Mesenchymal stem cell (in vitro differentiated cells and primary cell): Measurements from ENCODE around the gene H2BK1.

Experiments used
- DNase-seq: peaks from one replicate; pipeline ENCODE4 v3.0.0-alpha.2; 2013
- H2AFZ ChIP-seq: one replicate; pipeline ENCODE4 v1.6.1; 2013; ENCODE audit warnings: low read depth, mild to moderate bottlenecking, control low read depth, inconsistent platforms, low read length, moderate library complexity
- H2AK5ac ChIP-seq: 2 replicates; pipeline ENCODE4 v1.6.1; 2013; ENCODE audit warnings: low read length, moderate library complexity, mild to moderate bottlenecking, inconsistent platforms; ENCODE audit not compliant: severe bottlenecking
- H2BK120ac ChIP-seq: one replicate; pipeline ENCODE4 v1.6.1; 2013; ENCODE audit warnings: low read depth, mild to moderate bottlenecking, inconsistent platforms, low read length, moderate library complexity
- H2BK12ac ChIP-seq, 2 experiments: one replicate each; pipeline ENCODE4 v1.6.1; 2013; ENCODE audit warnings: inconsistent platforms in 2 of 2, low read length in 2 of 2, mild to moderate bottlenecking in 2 of 2, moderate library complexity in 2 of 2, control low read depth in 1 of 2
- H2BK15ac ChIP-seq: one replicate; pipeline ENCODE4 v1.6.1; 2013; ENCODE audit warnings: mild to moderate bottlenecking, low read depth, inconsistent platforms; ENCODE audit not compliant: poor library complexity, severe bottlenecking
- H2BK5ac ChIP-seq: 2 replicates; pipeline ENCODE4 v1.6.1; 2013; ENCODE audit warnings: low read depth, mild to moderate bottlenecking, low read length, control low read depth, inconsistent platforms; ENCODE audit not compliant: poor library complexity, severe bottlenecking
- H3K14ac ChIP-seq, 2 experiments: one replicate each; pipeline ENCODE4 v1.6.1; 2013; ENCODE audit warnings: inconsistent platforms in 2 of 2, low read length in 2 of 2, control low read depth in 1 of 2, mild to moderate bottlenecking in 1 of 2, moderate library complexity in 1 of 2
- H3K18ac ChIP-seq, 2 experiments: one replicate each; pipeline ENCODE4 v1.6.1; 2013; ENCODE audit warnings: inconsistent platforms in 2 of 2, low read length in 2 of 2, control low read depth in 1 of 2, low read depth in 1 of 2, mild to moderate bottlenecking in 1 of 2
- H3K23ac ChIP-seq, 2 experiments: one replicate each; pipeline ENCODE4 v1.6.1; 2013; ENCODE audit warnings: inconsistent platforms in 2 of 2, low read length in 2 of 2, mild to moderate bottlenecking in 2 of 2, moderate library complexity in 2 of 2, control low read depth in 1 of 2
- H3K27ac ChIP-seq: 2 replicates; pipeline ENCODE4 v1.5.1; 2013; ENCODE audit warnings: mild to moderate bottlenecking, moderate library complexity, low read length, control low read depth, inconsistent platforms; ENCODE audit not compliant: poor library complexity, severe bottlenecking
- H3K27me3 ChIP-seq, 2 experiments: 2 replicates each; pipeline versions ENCODE4 v1.6.1 to v1.7.0; 2013; ENCODE audit warnings: low read length in 2 of 2, mild to moderate bottlenecking in 2 of 2, moderate library complexity in 2 of 2, control low read depth in 1 of 2, inconsistent platforms in 1 of 2; ENCODE audit not compliant: control insufficient read depth in 1 of 2, insufficient read depth in 1 of 2
- H3K36me3 ChIP-seq, 2 experiments: 2 replicates each; pipeline versions ENCODE4 v1.6.1 to v1.7.0; 2013; ENCODE audit warnings: low read length in 2 of 2, control low read depth in 1 of 2, inconsistent platforms in 1 of 2, low read depth in 1 of 2, mild to moderate bottlenecking in 1 of 2; ENCODE audit not compliant: insufficient read depth in 2 of 2, control insufficient read depth in 1 of 2
- H3K4ac ChIP-seq, 2 experiments: one replicate each; pipeline ENCODE4 v1.6.1; 2013; ENCODE audit warnings: inconsistent platforms in 2 of 2, low read length in 2 of 2, mild to moderate bottlenecking in 2 of 2, moderate library complexity in 2 of 2, control low read depth in 1 of 2, low read depth in 1 of 2
- H3K4me1 ChIP-seq: 2 replicates; pipeline ENCODE4 v1.6.1; 2013; ENCODE audit warnings: low read depth, low read length, control low read depth; ENCODE audit not compliant: control insufficient read depth, insufficient read depth
- H3K4me2 ChIP-seq: 2 replicates; pipeline ENCODE4 v1.6.1; 2013; ENCODE audit warnings: low read length, mild to moderate bottlenecking, inconsistent platforms; ENCODE audit not compliant: poor library complexity, severe bottlenecking
- H3K4me3 ChIP-seq, 2 experiments: 2 replicates each; pipeline versions ENCODE4 v1.5.1 to v1.7.0; 2013; ENCODE audit warnings: low read length in 2 of 2, mild to moderate bottlenecking in 2 of 2, control low read depth in 1 of 2, low read depth in 1 of 2; ENCODE audit not compliant: insufficient read depth in 1 of 2
- H3K79me1 ChIP-seq: replicated peaks from 2 replicates; pipeline ENCODE4 v1.6.1; 2013; ENCODE audit warnings: mild to moderate bottlenecking, control low read depth, low read length, inconsistent platforms; ENCODE audit not compliant: poor library complexity, severe bottlenecking
- H3K9ac ChIP-seq: 2 replicates; pipeline ENCODE4 v1.7.0; 2013; ENCODE audit warnings: mild to moderate bottlenecking, low read length, moderate library complexity
- H3K9me3 ChIP-seq: 2 replicates; pipeline ENCODE4 v1.7.0; 2013; ENCODE audit warnings: mild to moderate bottlenecking, low read length; ENCODE audit not compliant: control insufficient read depth
- H4K8ac ChIP-seq: one replicate; pipeline ENCODE4 v1.6.1; 2013; ENCODE audit warnings: inconsistent platforms, mild to moderate bottlenecking, low read length, moderate library complexity
- H4K91ac ChIP-seq: one replicate; pipeline ENCODE4 v1.6.1; 2013; ENCODE audit warnings: mild to moderate bottlenecking, low read length, inconsistent platforms
- WGBS: methylation state at CpG from one replicate; pipeline ENCODE4 v1.1.7; 2013; ENCODE audit warnings: mixed read lengths; 5-methylcytosine and 5-hydroxymethylcytosine counted together

H2BK1 gene

DNA sequence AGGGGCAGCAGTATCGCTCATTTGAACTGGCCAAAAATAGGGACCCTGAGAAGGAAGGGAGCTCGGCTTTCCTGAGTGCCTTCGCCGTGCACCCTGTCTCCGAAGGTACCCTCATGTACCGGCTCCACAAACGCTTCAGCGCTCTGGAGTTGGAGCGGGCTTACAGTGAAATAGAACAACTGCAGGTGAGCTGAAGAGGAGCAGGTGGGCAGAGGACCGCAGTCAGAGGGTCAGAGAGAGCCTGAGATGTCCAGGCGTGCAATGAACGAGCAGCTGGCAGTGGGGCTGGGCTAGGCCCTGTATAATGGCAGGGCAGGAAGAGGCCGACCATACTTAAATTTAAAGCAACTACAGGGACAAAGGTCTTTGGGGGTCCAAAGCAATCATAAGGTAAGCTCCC is 26.1 kb upstream of the H2BK1 start:
- Histone ChIP-seq H3K23ac (no peak overlapping the region), H3K36me3 (peaks cover 69 to 70% of the 10 kb centered on the region in 2 experiments), H3K18ac (no peak overlapping the region), H2AFZ (no peak overlapping the region), H3K4ac (no peak overlapping the region), H2AK5ac (no peak overlapping the region), H4K91ac (no peak overlapping the region), H3K14ac (no peak overlapping the region), H3K79me1 (peaks cover 15% of the 10 kb centered on the region), H4K8ac (no peak overlapping the region), H3K9me3 (no peaks in the 10 kb centered on the region), H2BK12ac (no peak overlapping the region), H3K27me3 (no peaks in the 10 kb centered on the region), H3K4me2 (no peak overlapping the region), H3K9ac (no peak overlapping the region), H3K4me1 (peaks cover 25% of the 10 kb centered on the region), H2BK15ac (no peak overlapping the region), H3K27ac (no peak overlapping the region), H3K4me3 (no peak overlapping the region), H2BK5ac (no peak overlapping the region), H2BK120ac (no peak overlapping the region)
- DNase-seq: no peak
- WGBS: 98% methylated on average over 13 of the region's 13 CpGs

DNA sequence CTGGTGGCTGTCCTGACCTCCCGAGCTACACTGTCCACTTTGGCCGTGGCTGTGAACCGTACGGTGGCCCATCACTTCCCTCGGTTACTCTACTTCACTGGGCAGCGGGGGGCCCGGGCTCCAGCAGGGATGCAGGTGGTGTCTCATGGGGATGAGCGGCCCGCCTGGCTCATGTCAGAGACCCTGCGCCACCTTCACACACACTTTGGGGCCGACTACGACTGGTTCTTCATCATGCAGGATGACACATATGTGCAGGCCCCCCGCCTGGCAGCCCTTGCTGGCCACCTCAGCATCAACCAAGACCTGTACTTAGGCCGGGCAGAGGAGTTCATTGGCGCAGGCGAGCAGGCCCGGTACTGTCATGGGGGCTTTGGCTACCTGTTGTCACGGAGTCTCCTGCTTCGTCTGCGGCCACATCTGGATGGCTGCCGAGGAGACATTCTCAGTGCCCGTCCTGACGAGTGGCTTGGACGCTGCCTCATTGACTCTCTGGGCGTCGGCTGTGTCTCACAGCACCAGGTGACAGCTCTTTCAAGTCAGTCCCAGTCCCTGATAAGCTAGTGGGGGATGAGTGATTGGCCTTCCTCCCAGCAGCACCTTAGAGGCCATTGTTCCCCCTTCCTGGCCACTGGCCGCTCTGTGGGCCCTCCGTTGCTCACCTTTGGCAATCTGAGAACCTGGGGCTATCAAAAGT is 25.0 kb upstream of the H2BK1 start:
- H4K8ac ChIP-seq: no peak overlapping the region
- H3K4me3 ChIP-seq: no peak overlapping the region
- H3K9ac ChIP-seq: no peak overlapping the region
- no peak overlapping the region for H2BK120ac ChIP-seq
- H3K14ac ChIP-seq: no peak overlapping the region
- peaks cover 8% of the 10 kb centered on the region for H3K79me1 ChIP-seq
- no peaks in the 10 kb centered on the region for H3K27me3 ChIP-seq
- WGBS: 97% methylated on average over 27 of the region's 28 CpGs
- H3K23ac ChIP-seq: no peak overlapping the region
- DNase-seq: no peak
- no peak overlapping the region for H2BK15ac ChIP-seq
- H3K9me3 ChIP-seq: no peaks in the 10 kb centered on the region
- peaks cover 59 to 60% of the 10 kb centered on the region in 2 experiments for H3K36me3 ChIP-seq
- H3K18ac ChIP-seq: no peak overlapping the region
- H2AK5ac ChIP-seq: no peak overlapping the region
- H3K4me2 ChIP-seq: no peak overlapping the region
- H3K4ac ChIP-seq: no peak overlapping the region
- no peak overlapping the region for H3K27ac ChIP-seq
- no peak overlapping the region for H4K91ac ChIP-seq
- peaks cover 25% of the 10 kb centered on the region for H3K4me1 ChIP-seq
- no peak overlapping the region for H2BK5ac ChIP-seq
- no peak overlapping the region for H2BK12ac ChIP-seq
- H2AFZ ChIP-seq: no peak overlapping the region

DNA sequence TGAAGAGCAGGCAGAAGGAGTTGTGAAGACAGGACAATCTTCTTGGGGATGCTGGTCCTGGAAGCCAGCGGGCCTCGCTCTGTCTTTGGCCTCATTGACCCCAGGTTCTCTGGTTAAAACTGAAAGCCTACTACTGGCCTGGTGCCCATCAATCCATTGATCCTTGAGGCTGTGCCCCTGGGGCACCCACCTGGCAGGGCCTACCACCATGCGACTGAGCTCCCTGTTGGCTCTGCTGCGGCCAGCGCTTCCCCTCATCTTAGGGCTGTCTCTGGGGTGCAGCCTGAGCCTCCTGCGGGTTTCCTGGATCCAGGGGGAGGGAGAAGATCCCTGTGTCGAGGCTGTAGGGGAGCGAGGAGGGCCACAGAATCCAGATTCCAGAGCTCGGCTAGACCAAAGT is 23.5 kb upstream of the H2BK1 start:
- H3K79me1 ChIP-seq: peaks cover 5% of the 10 kb centered on the region
- H3K4me3 ChIP-seq: peak overlapping the region; percentile 26 to 97
- peak overlapping the region; percentile 97 for H3K9ac ChIP-seq
- no peak overlapping the region for H3K18ac ChIP-seq
- no peak overlapping the region for H2AK5ac ChIP-seq
- WGBS: 81% methylated on average over 9 of the region's 9 CpGs
- no peak overlapping the region for H2BK15ac ChIP-seq
- no peak overlapping the region for H4K91ac ChIP-seq
- no peak overlapping the region for H3K14ac ChIP-seq
- no peak overlapping the region for H3K27ac ChIP-seq
- no peaks in the 10 kb centered on the region for H3K9me3 ChIP-seq
- H2AFZ ChIP-seq: no peak overlapping the region
- H3K23ac ChIP-seq: no peak overlapping the region
- H4K8ac ChIP-seq: no peak overlapping the region
- no peak overlapping the region for H2BK12ac ChIP-seq
- peak overlapping the region; percentile 86 for H3K4me2 ChIP-seq
- H3K4me1 ChIP-seq: peaks cover 25% of the 10 kb centered on the region
- peaks cover 44 to 47% of the 10 kb centered on the region in 2 experiments for H3K36me3 ChIP-seq
- no peak overlapping the region for H3K4ac ChIP-seq
- H2BK120ac ChIP-seq: no peak overlapping the region
- DNase-seq: no peak
- H3K27me3 ChIP-seq: no peaks in the 10 kb centered on the region
- H2BK5ac ChIP-seq: no peak overlapping the region

DNA sequence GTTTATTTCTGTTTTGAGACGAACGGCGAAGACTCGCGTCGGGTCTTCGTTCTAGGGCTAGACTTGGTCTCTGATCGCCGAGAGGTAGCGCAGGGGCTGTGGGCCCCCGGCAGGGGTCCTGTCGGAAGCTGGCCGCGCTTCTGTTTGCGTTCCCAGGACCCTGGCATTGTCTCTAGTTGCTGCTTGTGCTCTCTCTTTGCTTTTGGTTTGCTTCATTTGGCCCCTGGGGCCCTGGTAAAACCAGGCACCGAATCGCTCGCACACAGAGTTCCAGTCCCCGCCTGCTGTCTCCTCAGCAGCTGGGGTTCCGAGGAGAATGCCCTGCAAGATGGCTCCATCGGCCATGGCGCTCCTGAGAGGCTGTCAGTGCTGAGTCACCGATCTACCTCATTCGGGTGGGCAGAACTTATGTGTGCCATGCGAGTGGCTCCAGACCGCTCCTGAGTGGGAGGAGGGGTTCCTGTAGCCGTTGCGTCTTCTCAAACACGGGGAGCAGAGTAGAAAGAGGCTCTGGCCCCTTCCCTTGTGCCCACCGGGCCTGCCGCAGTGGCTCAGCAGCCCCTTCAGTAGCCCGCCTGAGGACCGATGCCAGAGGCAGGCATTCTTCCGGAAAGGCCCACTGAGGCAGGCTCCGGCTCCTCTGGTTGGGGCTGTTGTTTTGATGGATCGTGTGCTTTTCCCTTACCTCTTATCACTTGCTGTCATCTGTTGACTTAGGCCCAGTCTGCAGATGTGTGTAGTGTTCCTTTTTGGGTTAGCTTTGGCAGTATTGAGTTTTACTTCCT is 22.8 kb upstream of the H2BK1 start:
- Histone ChIP-seq H4K8ac (peak overlapping the region; percentile 82), H3K14ac (peak overlapping the region in 1 of 2 experiments; percentile 85), H3K23ac (peak overlapping the region in 1 of 2 experiments; percentile 70), H3K4ac (peak overlapping the region; percentile 95 to 96), H3K9me3 (no peaks in the 10 kb centered on the region), H3K27me3 (no peaks in the 10 kb centered on the region), H3K36me3 (peaks cover 39 to 40% of the 10 kb centered on the region in 2 experiments), H2AFZ (no peak overlapping the region), H2AK5ac (peak overlapping the region; percentile 20), H3K27ac (peak overlapping the region; percentile 82), H2BK12ac (peak overlapping the region in 1 of 2 experiments; percentile 17), H3K79me1 (peaks cover 2% of the 10 kb centered on the region), H2BK15ac (peak overlapping the region; percentile 65), H3K4me3 (peak overlapping the region; percentile 96 to 97), H3K4me2 (peak overlapping the region; percentile 86), H2BK5ac (peak overlapping the region; percentile 83), H4K91ac (peak overlapping the region; percentile 98), H3K4me1 (peaks cover 25% of the 10 kb centered on the region), H3K9ac (peak overlapping the region; percentile 97), H2BK120ac (peak overlapping the region; percentile 64), H3K18ac (peak overlapping the region; percentile 50 to 92)
- DNase-seq: peak; percentile 83
- 8% methylated on average over 32 of the region's 36 CpGs for WGBS
